DND-41 (cell line): ENCODE data around the gene CT55.
A peak's percentile ranks its signal among the peaks of the same experiment; 100 is the strongest.

ENCODE experiments used
- ATAC-seq: fragments of 200-7000 bp; cut with Tn5 transposase; 3 replicates; pipeline ENCODE4 v1.9.1; 2021; ENCODE audit warnings: low read depth; ENCODE audit not compliant: insufficient read depth
- DNase-seq: peaks from one replicate; pipeline ENCODE4 v3.0.0-alpha.2; 2020
- H2AFZ ChIP-seq: 2 replicates; pipeline ENCODE4 v1.6.0; 2012; ENCODE audit warnings: low read depth, low read length
- H3K27ac ChIP-seq: 2 replicates; pipeline ENCODE4 v1.5.1; 2012; ENCODE audit warnings: low read length, inconsistent platforms
- H3K27me3 ChIP-seq: fragments of 200-600 bp; sonication (generic); 2 replicates; pipeline ENCODE4 v1.6.0; 2012; ENCODE audit warnings: low read length, mild to moderate bottlenecking, inconsistent platforms; ENCODE audit not compliant: insufficient read depth, poor library complexity
- H3K36me3 ChIP-seq: 2 replicates; pipeline ENCODE4 v1.5.1; 2012; ENCODE audit warnings: low read length, inconsistent platforms; ENCODE audit not compliant: insufficient read depth
- H3K4me1 ChIP-seq: 2 replicates; pipeline ENCODE4 v1.5.1; 2012; ENCODE audit warnings: mild to moderate bottlenecking, low read length; ENCODE audit not compliant: insufficient read depth
- H3K4me2 ChIP-seq: 2 replicates; pipeline ENCODE4 v1.6.0; 2012; ENCODE audit warnings: mild to moderate bottlenecking, moderate library complexity, low read length, inconsistent platforms; ENCODE audit not compliant: insufficient read depth
- H3K4me3 ChIP-seq, 2 experiments: fragments of 200-600 bp in 1 of 2; shearing (Covaris generic) in 1 of 2; 2 replicates each; pipeline ENCODE4 v1.5.1; 2012 to 2016; ENCODE audit warnings: inconsistent platforms in 2 of 2, low read length in 2 of 2, mild to moderate bottlenecking in 2 of 2, low read depth in 1 of 2, moderate library complexity in 1 of 2
- H3K79me2 ChIP-seq: 2 replicates; pipeline ENCODE4 v1.6.0; 2012; ENCODE audit warnings: low read length, inconsistent platforms; ENCODE audit not compliant: insufficient read depth
- H3K9ac ChIP-seq: 2 replicates; pipeline ENCODE4 v1.6.0; 2012; ENCODE audit warnings: low read depth, mild to moderate bottlenecking, inconsistent platforms, low read length, moderate library complexity
- H3K9me3 ChIP-seq: 2 replicates; pipeline ENCODE4 v1.5.1; 2012; ENCODE audit warnings: low read length, moderate library complexity, mild to moderate bottlenecking, inconsistent platforms; ENCODE audit not compliant: insufficient read depth, severe bottlenecking
- H4K20me1 ChIP-seq: 2 replicates; pipeline ENCODE4 v1.6.0; 2012; ENCODE audit warnings: low read length; ENCODE audit not compliant: insufficient read depth
- CTCF ChIP-seq: IDR thresholded peaks from 2 replicates; pipeline ENCODE4 v1.5.1; 2012; ENCODE audit warnings: borderline replicate concordance, low read length, moderate library complexity, mild to moderate bottlenecking; ENCODE audit not compliant: poor library complexity, severe bottlenecking; ENCODE audit errors: extremely low read depth
- EZH2 ChIP-seq: IDR thresholded peaks from 3 replicates; pipeline ENCODE4 v1.6.1; 2012; ENCODE audit warnings: borderline replicate concordance, low read depth, mild to moderate bottlenecking, moderate library complexity, low read length, inconsistent platforms; ENCODE audit not compliant: severe bottlenecking

The CT55 gene

DNA sequence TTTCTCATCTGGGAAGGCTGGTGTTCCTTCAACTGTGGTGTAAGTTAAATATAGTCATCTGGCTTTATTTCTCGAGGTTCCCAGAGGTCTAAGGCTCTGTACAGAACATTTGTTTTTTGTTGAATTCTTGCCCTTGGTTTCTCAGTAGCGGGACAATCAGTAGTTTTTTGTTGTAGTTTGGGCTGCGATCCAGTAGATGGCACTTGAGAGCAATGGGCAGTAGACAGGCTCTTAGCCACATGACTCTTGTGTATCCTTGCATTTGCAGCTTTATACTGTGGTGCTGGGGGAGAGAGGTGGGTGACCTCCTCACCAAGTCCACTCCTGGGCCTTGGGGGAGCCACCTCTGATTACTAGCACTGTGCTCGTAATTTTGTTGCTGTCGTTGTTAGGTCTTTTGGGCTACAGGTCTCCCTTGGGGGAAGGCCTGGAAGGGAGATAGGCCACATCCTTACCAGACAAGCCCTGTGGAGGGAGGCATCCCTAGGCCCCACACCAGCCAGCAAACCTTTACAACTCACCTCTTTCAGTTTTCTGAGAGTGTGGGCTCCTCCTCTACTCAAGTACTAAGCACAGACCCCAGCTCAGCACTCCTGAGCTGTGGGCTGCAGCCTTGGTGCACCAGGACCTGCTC, 59.0 kb downstream of the CT55 start:
- Histone ChIP-seq H4K20me1 (no peaks in the 10 kb centered on the region), H2AFZ (peak overlapping the region; percentile 45; the same call in 1 of the 2 replicates), H3K9me3 (no peaks in the 10 kb centered on the region), H3K27ac (no peak overlapping the region), H3K9ac (no peak overlapping the region), H3K4me2 (no peak overlapping the region), H3K36me3 (no peaks in the 10 kb centered on the region), H3K27me3 (no peaks in the 10 kb centered on the region), H3K4me1 (no peaks in the 10 kb centered on the region), H3K4me3 (no peak overlapping the region), H3K79me2 (no peaks in the 10 kb centered on the region)
- TF ChIP-seq EZH2, result no peak
- peak; percentile 75 for TF ChIP-seq CTCF
- DNase-seq (peak; percentile 43), ATAC-seq (peak; percentile 72)

- Histone ChIP-seq H3K9ac (no peak overlapping the region), H4K20me1 (no peaks in the 10 kb centered on the region), H3K79me2 (no peaks in the 10 kb centered on the region), H2AFZ (no peak overlapping the region), H3K27me3 (no peaks in the 10 kb centered on the region), H3K27ac (no peak overlapping the region), H3K4me3 (no peak overlapping the region), H3K4me1 (no peaks in the 10 kb centered on the region), H3K36me3 (no peaks in the 10 kb centered on the region), H3K9me3 (no peaks in the 10 kb centered on the region), H3K4me2 (no peak overlapping the region)
- no peak for ATAC-seq
- TF ChIP-seq EZH2 (no peak), CTCF (no peak)
- no peak for DNase-seq
These were observed 61.6 kb downstream of the CT55 start for GRCh38 chrX:135109554-135109953.
